CD14-positive monocyte (primary cell): Measurements from ENCODE around the gene SPI1. TPM values are rescaled to one million over a fixed set of nuclear protein-coding genes. Genes with fewer than 3 reads are reported as not detected.
A peak's percentile ranks its signal among the peaks of the same experiment; 100 is the strongest.

ENCODE experiments used
- DNase-seq, 3 donors: peaks; one replicate each; pipeline ENCODE4 v3.0.0-alpha.2; 2011 to 2022
- H2AFZ ChIP-seq: 2 replicates; pipeline ENCODE4 v1.6.0; 2012; ENCODE audit warnings: mild to moderate bottlenecking, low read depth, low read length, inconsistent platforms; ENCODE audit not compliant: insufficient read depth, poor library complexity, severe bottlenecking
- H3K27ac ChIP-seq, 2 donors: 1 replicate in 1 of 2; 2 replicates in 1 of 2; pipeline ENCODE4 v1.5.1; 2012 to 2013; ENCODE audit warnings: low read length in 2 of 2, control low read depth in 1 of 2, inconsistent platforms in 1 of 2, low read depth in 1 of 2, mild to moderate bottlenecking in 1 of 2
- H3K27me3 ChIP-seq, 2 donors: one replicate each; pipeline versions ENCODE4 v1.6.0 to v1.6.1; 2011 to 2013; ENCODE audit warnings: low read length in 2 of 2; ENCODE audit not compliant: control insufficient read depth in 2 of 2, insufficient read depth in 2 of 2
- H3K36me3 ChIP-seq, 2 donors: replicated peaks in 1 of 2; 1 replicate in 1 of 2; 2 replicates in 1 of 2; pipeline versions ENCODE4 v1.5.1 to v1.6.1; 2012 to 2013; ENCODE audit warnings: low read length in 2 of 2, control low read depth in 1 of 2, inconsistent platforms in 1 of 2, mild to moderate bottlenecking in 1 of 2; ENCODE audit not compliant: insufficient read depth in 2 of 2, control insufficient read depth in 1 of 2
- H3K4me1 ChIP-seq, 2 donors: 1 replicate in 1 of 2; 2 replicates in 1 of 2; pipeline versions ENCODE4 v1.5.1 to v1.6.1; 2012 to 2013; ENCODE audit warnings: low read length in 2 of 2, control low read depth in 1 of 2, inconsistent platforms in 1 of 2, mild to moderate bottlenecking in 1 of 2, moderate library complexity in 1 of 2; ENCODE audit not compliant: insufficient read depth in 2 of 2, control insufficient read depth in 1 of 2
- H3K4me2 ChIP-seq: replicated peaks from 2 replicates; pipeline ENCODE3; 2012; ENCODE audit warnings: low read length, moderate library complexity, mild to moderate bottlenecking; ENCODE audit not compliant: poor library complexity, severe bottlenecking; ENCODE audit errors: extremely low read depth
- H3K4me3 ChIP-seq, 3 experiments: fragments of 200-600 bp in 1 of 3; sonication (generic) in 1 of 3; replicated peaks in 1 of 3; 1 replicate in 2 of 3; 2 replicates in 1 of 3; pipeline ENCODE4 v1.5.1; 2011 to 2013; ENCODE audit warnings: low read length in 3 of 3, mild to moderate bottlenecking in 3 of 3, control low read depth in 2 of 3, low read depth in 2 of 3, inconsistent platforms in 1 of 3, moderate library complexity in 1 of 3
- H3K79me2 ChIP-seq: 2 replicates; pipeline ENCODE4 v1.6.0; 2012; ENCODE audit warnings: mild to moderate bottlenecking, control low read depth, inconsistent platforms, low read length, moderate library complexity; ENCODE audit not compliant: insufficient read depth
- H3K9ac ChIP-seq: 2 replicates; pipeline ENCODE4 v1.6.0; 2017; ENCODE audit warnings: low read length, mild to moderate bottlenecking; ENCODE audit not compliant: insufficient read depth, poor library complexity, severe bottlenecking
- H3K9me3 ChIP-seq, 2 donors: replicated peaks in 1 of 2; 1 replicate in 1 of 2; 2 replicates in 1 of 2; pipeline versions ENCODE4 v1.5.1 to v1.6.1; 2012 to 2013; ENCODE audit warnings: low read length in 2 of 2, control low read depth in 1 of 2; ENCODE audit not compliant: control insufficient read depth in 1 of 2, insufficient read depth in 1 of 2
- H4K20me1 ChIP-seq: 2 replicates; pipeline ENCODE4 v1.6.0; 2012; ENCODE audit warnings: mild to moderate bottlenecking, low read length, control low read depth, moderate library complexity; ENCODE audit not compliant: insufficient read depth
- H3K27ac Mint-ChIP-seq, 7 donors: one replicate each; pipeline ENCODE4 v1.8.0; 2020; ENCODE audit warnings: mild to moderate bottlenecking in 7 of 7, mixed read lengths in 7 of 7, moderate library complexity in 6 of 7, inconsistent platforms in 2 of 7
- H3K27me3 Mint-ChIP-seq, 3 donors: one replicate each; pipeline ENCODE4 v1.8.0; 2021 to 2022; ENCODE audit warnings: low read depth in 3 of 3, mild to moderate bottlenecking in 3 of 3, mixed read lengths in 3 of 3, moderate library complexity in 3 of 3, inconsistent platforms in 1 of 3
- H3K36me3 Mint-ChIP-seq, 2 donors: one replicate each; pipeline ENCODE4 v1.8.0; 2020; ENCODE audit warnings: mixed read lengths in 2 of 2, inconsistent platforms in 1 of 2, mild to moderate bottlenecking in 1 of 2
- H3K4me1 Mint-ChIP-seq: one replicate; pipeline ENCODE4 v1.8.0; 2020; ENCODE audit warnings: mild to moderate bottlenecking, mixed read lengths
- H3K4me3 Mint-ChIP-seq, 2 donors: one replicate each; pipeline ENCODE4 v1.8.0; 2020; ENCODE audit warnings: mild to moderate bottlenecking in 2 of 2, mixed read lengths in 2 of 2, moderate library complexity in 1 of 2
- H3K9me3 Mint-ChIP-seq, 7 donors: one replicate each; pipeline ENCODE4 v1.8.0; 2020 to 2022; ENCODE audit warnings: mixed read lengths in 7 of 7, mild to moderate bottlenecking in 6 of 7, moderate library complexity in 6 of 7, inconsistent platforms in 2 of 7
- CTCF ChIP-seq: fragments of 200-600 bp; IDR thresholded peaks from one replicate; pipeline ENCODE4 v1.8.0; 2022; ENCODE audit warnings: antibody characterized with exemption, mild to moderate bottlenecking
- WGBS: methylation state at CpG from one replicate; pipeline ENCODE4 v1.1.5; 2013; ENCODE audit warnings: missing lambda C conversion rate; ENCODE audit not compliant: insufficient coverage; 5-methylcytosine and 5-hydroxymethylcytosine counted together
- intact Hi-C, 2 donors: fragments of 100-400 bp; cut with micrococcal nuclease; formaldehyde crosslinking; loops; one replicate each; pipeline versions ENCODE4 v1.15.0 to v1.15.1; 2023
- polyA plus RNA-seq, 3 donors: library from polyadenylated mRNA; depleted of rRNA in 1 of 3; unstranded in 2 of 3; stranded (reverse) in 1 of 3; fragments of 300-500 nt in 2 of 3; fragments of >200 nt in 1 of 3; fragmentation: Illumina TruSeq in 2 of 3; gene quantifications; 1 replicate in 2 of 3; 2 replicates in 1 of 3; pipeline ENCODE4 v1.2.3, GENCODE V29; 2012 to 2021

Gene SPI1
- polyA plus RNA-seq, 3 donors = 156 to 914 (median 223) TPM

DNA sequence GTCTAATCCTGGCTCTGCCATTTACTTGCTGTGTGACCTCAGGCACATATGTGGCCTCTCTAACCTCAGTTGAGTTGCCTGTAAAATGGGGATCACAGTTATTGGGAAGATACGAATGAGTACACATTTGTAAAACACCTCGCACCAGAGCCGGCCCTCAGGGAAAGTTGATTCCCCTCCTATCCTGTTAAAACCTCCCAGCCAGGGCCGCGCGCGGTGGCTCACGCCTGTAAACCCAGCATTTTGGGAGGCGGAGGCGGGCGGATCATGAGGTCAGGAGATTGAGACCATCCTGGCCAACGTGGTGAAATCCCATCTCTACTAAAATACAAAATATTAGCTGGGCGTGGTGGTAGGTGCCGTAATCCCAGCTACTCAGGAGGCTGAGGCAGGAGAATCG lies 18.0 kb downstream of the SPI1 start:
- peak overlapping the region in 1 of 2 donors; percentile 83 for H3K4me3 Mint-ChIP-seq
- WGBS = 50% methylated on average over 3 of the region's 15 CpGs
- H3K27me3 ChIP-seq = no peaks in the 10 kb centered on the region
- TF ChIP-seq CTCF = no peak
- no peak overlapping the region for H2AFZ ChIP-seq
- H3K79me2 ChIP-seq = peaks cover 93% of the 10 kb centered on the region
- peak overlapping the region; percentile 58 for H3K4me2 ChIP-seq
- H3K9ac ChIP-seq = no peak overlapping the region
- H3K9me3 Mint-ChIP-seq = peaks cover 0 to 1% (median 0%) of the 10 kb centered on the region in 7 donors
- H3K4me1 ChIP-seq = peaks cover 64 to 70% of the 10 kb centered on the region in 2 donors
- H3K36me3 Mint-ChIP-seq = peaks cover 26 to 36% of the 10 kb centered on the region in 2 donors
- H3K36me3 ChIP-seq = peaks cover 63 to 81% of the 10 kb centered on the region in 2 donors
- H3K27me3 Mint-ChIP-seq = no peaks in the 10 kb centered on the region
- intact Hi-C loops = loop anchor here in 1 of 2 donors (10.0 kb wide), 1 partner anchor 86 kb away; the partner anchor contains the start of gene MADD
- H3K27ac ChIP-seq = peak overlapping the region; percentile 57 to 82
- peak overlapping the region in 1 of 3 experiments; percentile 51 for H3K4me3 ChIP-seq
- no peaks in the 10 kb centered on the region for H3K9me3 ChIP-seq
- H4K20me1 ChIP-seq = peaks cover 100% of the 10 kb centered on the region
- H3K27ac Mint-ChIP-seq = peak overlapping the region in 6 of 7 donors; percentile 90 to 96 (median 93)
- DNase-seq = no peak
- H3K4me1 Mint-ChIP-seq = peaks cover 55% of the 10 kb centered on the region

DNA sequence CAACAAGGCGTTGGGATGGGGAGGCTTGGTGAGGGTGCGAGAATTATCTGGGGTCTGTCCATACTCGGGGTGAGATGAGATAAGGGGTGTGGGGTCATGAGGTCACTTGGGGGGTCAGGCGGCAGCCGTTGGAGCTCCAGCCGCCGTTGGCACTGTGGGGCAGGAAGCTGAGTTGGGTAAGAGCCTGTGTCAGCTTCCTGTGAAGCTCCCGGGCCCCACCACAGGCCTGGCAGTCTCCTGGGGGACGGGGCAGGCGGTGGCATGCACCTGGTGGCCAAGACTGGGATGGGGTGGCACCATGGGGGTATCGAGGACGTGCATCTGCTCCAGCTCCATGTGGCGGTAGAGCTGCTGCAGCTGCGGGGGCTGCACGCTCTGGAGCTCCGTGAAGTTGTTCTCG lies 18.8 kb downstream of the SPI1 start:
- peaks cover 56 to 62% of the 10 kb centered on the region in 2 donors for H3K4me1 ChIP-seq
- WGBS = 1% methylated on average over 16 of the region's 17 CpGs
- peaks cover 100% of the 10 kb centered on the region for H4K20me1 ChIP-seq
- no peaks in the 10 kb centered on the region for H3K9me3 ChIP-seq
- TF ChIP-seq CTCF = no peak
- no peaks in the 10 kb centered on the region for H3K27me3 ChIP-seq
- DNase-seq = peak; percentile 66 to 80 (median 76)
- H3K4me3 ChIP-seq = peak overlapping the region in 1 of 3 experiments; percentile 51
- Mint-ChIP-seq H3K4me3 (peak overlapping the region; percentile 57 to 83), H3K9me3 (peaks cover 0 to 1% (median 0%) of the 10 kb centered on the region in 7 donors), H3K27me3 (no peaks in the 10 kb centered on the region), H3K36me3 (peaks cover 22 to 35% of the 10 kb centered on the region in 2 donors), H3K27ac (peak overlapping the region in 6 of 7 donors; percentile 90 to 96 (median 93)), H3K4me1 (peaks cover 49% of the 10 kb centered on the region)
- intact Hi-C loops = no loop called here
- H3K79me2 ChIP-seq = peaks cover 86% of the 10 kb centered on the region
- no peak overlapping the region for H2AFZ ChIP-seq
- H3K36me3 ChIP-seq = peaks cover 59 to 81% of the 10 kb centered on the region in 2 donors
- H3K4me2 ChIP-seq = peak overlapping the region; percentile 58
- peak overlapping the region; percentile 15 for H3K9ac ChIP-seq
- peak overlapping the region; percentile 57 to 82 for H3K27ac ChIP-seq
